ENCODE measurements around the gene PGAP3. TPM values are rescaled to one million over a fixed set of nuclear protein-coding genes. Genes with fewer than 3 reads are reported as not detected.
A peak's percentile ranks its signal among the peaks of the same experiment; 100 is the strongest.

Gene PGAP3
- total RNA-seq, 1 donor from 2014 or later, result 23.8 TPM

DNA sequence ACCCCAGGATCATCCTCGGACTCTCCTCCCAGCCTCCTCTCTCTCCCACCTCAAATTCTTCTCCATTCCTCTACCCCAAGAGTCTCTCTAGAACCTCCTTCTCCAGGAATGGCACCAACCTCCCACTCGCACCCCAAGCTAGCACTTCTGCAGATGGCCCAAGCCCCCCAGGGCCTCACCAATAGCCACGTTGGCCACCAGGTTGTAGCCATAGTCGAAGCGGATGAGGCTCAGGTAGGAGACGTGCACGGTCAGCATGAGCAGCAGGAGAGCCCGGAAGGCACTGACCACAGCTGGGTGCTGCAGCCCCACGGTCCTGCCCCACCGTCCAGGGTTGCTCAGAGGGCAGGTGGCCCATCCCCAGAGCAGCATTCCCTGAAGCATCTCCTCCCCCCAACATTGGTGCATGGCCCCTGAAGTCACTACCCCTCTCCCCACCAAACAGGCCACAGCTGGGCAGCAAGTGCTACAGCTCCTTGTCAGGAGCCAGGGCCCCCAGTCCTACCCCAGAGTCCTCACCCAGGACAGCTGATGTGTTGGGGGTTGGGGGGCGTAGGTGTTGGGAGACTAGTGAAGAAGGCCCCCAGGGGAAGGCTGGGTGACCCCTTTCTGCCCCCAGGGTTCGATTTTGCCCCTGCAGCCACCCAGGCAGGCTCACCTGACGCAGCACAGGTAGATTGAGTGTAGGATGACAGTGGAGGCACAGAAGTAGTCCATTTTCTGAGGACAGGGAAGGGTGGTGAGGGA, 14.3 kb downstream of the PGAP3 start:
- no peak for DNase-seq (ENCODE audit: low spot score)
- ATAC-seq, result no peak

DNA sequence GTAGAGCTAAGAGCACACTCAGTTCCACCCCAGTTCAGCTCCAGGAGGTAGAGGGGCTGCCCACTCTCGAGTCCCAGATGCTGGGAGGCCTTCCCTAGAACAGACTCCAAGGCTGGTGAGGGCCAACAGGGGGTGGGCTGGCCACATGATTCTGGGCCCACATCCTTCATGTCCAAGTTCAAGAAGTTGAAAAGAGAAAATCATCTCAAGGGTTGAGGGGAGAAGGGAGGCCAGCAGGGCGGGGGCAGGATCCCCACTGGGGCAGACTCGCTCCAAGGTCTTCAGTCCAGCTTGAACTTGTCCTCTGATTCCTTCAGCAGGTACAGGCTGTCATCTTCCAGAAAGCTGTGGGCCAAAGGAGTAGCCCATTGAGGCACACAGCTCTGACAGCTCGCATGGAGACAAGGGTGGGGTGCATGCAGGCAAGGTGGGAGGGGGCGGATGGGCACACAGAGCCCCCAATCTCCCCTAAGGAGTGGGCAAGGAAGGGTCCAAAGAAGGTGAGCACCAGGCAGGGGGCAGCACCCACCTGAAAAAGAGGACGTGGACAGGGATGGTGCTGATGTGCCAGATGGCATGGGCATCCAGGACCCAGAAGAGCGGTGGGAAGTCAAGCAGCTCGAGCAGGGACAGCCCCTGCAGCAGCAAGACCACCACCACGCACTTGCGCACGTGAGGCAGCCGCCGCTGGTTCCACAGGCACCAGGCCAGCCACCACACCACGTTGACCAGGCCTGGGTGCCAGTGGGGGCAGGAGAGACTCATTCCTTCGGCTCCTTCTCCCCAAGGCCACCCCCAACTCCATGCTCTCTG, 15.1 kb downstream of the PGAP3 start:
- no peak for DNase-seq (ENCODE audit: low spot score)
- ATAC-seq, result no peak

DNA sequence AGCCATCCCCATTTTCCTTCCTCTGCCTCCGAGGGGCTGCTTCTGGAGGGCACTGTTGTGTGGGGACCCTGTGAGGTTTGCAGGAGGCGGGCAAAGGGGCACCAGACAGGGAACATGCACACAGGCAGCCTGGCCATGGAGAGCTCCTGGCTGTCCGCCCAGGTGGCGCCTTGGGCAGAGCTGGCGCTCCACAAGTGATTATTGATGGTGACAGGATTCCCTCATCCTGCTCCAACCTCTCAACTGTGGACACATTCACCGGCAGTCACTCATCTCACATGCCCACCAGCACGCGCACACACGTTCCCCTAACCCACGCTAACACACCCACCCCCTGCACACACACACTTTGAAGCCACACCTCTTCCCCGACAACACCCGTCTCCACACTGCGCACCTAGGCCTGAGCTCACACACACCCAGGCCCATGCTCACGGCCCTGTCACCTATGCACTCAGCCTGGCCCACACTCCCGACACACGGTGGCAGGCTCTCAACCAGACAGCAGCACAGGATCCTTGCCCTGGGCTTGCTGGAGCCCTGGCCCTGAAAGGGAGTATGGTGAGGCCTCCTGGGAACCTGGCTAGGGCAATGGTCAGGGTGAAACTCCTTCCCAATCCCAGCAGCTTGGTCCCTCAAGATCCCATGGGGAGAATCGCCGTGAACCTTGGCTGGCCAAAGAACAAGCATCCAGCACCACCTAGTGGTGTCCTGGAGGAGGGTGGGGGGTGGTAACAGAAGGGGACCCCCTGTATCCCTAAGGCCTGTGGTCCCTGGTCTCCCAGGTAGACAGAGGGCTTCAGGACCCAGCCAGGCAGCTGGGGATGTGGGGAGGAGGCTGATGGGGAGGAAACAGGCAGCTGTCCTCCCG, 16.0 kb downstream of the PGAP3 start:
- DNase-seq (ENCODE audit: low spot score), result no peak
- ATAC-seq, result peak; percentile 68

DNA sequence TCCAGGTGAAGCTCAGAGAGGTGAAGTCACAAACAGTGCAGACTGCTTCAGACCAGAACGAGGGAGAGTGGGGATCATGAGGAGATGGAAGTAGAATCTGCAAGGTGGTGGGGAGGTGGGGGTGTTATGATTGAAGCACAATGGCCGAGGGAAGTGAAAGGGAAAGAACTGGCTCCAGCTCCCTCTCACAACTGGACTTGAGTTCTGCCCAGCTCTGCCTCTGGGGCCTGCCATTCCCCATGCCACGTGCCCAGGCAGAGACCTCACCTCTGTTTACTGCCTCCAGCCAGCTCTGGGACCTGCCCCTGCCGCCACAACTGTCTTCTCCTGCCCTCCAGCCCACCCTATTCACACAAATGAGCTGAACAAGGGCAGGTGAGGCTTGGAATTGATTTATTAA, 17.1 kb downstream of the PGAP3 start:
- no peak for ATAC-seq
- no peak for DNase-seq (ENCODE audit: low spot score)

DNA sequence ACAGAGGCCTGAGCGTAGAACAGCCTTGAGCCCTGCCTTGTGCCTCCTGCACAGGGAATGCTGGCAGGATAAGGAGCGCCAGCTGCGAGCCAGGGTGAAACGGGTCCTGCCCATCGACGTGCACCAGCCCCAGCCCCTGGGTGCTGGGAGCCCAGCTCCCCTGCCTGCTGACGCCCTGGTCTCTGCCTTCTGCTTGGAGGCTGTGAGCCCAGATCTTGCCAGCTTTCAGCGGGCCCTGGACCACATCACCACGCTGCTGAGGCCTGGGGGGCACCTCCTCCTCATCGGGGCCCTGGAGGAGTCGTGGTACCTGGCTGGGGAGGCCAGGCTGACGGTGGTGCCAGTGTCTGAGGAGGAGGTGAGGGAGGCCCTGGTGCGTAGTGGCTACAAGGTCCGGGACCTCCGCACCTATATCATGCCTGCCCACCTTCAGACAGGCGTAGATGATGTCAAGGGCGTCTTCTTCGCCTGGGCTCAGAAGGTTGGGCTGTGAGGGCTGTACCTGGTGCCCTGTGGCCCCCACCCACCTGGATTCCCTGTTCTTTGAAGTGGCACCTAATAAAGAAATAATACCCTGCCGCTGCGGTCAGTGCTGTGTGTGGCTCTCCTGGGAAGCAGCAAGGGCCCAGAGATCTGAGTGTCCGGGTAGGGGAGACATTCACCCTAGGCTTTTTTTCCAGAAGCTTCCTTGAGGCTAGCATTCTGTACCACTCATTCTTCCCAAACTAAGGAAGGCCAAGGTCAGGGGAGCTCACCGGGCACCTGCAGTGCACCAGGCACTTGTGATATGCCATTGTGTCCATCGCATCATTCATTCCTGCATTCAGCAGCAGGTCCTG, 17.7 kb downstream of the PGAP3 start:
- no peak for ATAC-seq
- no peak for DNase-seq (ENCODE audit: low spot score)

DNA sequence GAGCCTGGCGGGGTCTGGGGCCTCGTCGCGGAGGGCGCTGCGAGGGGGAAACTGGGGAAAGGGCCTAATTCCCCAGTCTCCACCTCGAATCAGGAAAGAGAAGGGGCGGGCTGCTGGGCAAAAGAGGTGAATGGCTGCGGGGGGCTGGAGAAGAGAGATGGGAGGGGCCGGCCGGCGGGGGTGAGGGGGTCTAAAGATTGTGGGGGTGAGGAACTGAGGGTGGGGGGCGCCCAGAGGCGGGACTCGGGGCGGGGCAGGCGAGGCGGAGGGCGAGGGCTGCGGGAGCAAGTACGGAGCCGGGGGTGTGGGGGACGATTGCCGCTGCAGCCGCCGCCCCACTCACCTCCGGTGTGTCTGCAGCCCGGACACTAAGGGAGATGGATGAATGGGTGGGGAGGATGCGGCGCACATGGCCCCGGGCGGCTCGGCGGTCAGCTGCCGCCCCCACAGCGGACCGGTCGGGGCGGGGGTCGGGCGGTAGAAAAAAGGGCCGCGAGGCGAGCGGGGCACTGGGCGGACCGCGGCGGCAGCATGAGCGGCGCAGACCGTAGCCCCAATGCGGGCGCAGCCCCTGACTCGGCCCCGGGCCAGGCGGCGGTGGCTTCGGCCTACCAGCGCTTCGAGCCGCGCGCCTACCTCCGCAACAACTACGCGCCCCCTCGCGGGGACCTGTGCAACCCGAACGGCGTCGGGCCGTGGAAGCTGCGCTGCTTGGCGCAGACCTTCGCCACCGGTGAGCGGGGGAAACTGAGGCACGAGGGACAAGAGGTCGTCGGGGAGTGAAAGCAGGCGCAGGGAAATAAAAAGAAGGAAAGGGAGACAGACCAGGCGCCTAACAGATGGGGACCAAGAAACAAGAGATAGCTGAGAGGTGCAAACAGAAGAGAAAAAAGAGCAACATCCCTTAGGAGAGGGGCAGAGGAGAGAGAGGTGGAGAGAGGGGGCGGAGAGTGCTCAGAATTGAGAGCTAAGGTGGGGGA, 19.6 kb downstream of the PGAP3 start, which contains the start of gene PNMT:
Gene PNMT, plus strand, starts transcription at position 509 of the 980 bp plus-strand sequence. Its CDS starts 23 bp downstream, at position 532.
- DNase-seq (ENCODE audit: low spot score), result peak; percentile 66
- peak; percentile 33 for ATAC-seq

DNA sequence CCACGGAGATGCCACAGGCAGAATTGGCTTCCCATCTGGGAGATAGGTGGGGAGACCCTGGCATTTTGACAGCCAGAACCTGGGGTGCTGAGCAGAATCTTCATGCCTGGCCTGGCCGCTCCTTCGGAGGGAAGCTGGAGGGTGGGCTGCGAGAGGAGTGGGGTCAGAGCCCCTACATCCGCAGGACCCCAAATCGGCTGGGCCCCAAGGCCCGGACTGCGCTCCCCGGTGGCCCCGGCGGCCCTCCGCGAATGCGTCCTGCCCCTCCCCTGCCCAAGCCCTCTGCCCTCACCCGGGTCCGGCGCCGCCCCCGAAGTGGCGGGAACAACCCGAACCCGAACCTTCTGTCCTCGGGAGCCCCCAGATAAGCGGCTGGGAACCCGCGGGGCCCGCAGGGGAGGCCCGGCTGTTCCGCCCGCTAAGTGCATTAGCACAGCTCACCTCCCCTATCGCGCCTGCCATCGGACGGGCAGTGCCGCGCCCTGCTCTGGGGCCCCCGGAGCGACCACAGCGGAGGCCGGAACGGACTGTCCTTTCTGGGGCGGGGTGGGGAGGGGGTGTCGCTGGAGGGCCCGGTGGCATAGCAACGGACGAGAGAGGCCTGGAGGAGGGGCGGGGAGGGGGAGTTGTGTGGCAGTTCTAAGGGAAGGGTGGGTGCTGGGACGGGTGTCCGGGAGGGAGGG, 20.5 kb downstream of the PGAP3 start:
- no peak for DNase-seq (ENCODE audit: low spot score)

DNA sequence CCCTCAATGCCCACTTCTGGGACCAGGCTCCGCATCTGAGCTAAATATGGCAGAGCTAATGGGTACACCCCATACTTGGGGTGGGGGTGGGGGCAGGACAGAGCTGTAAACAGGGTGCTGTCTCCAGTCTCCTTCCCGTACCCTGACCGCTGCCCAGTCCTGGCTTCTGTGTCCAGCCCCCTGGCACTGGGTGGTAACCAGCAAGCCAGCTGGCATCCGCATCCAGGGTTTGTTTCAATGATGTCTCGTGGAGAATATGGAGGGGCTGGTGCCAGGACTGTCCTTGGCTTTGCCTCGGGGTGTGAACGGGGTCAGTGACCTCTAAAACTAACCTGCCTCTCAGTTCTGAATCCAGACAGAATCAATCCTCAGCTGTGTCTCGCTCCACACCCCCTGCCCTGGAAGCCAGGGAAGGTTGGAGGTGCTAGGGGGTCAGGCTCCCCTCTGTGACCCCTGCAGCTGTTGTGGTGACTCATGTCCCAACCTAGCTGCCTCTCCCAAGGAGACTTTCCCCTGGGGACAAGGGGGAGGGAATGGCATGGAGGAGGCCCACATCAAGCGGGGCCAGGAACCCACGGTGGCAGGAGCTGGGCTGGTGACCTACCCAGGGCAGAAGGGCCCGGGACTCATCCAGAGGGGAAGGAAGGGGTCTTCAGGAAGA, 21.1 kb downstream of the PGAP3 start:
- ATAC-seq (peak; percentile 77), DNase-seq (ENCODE audit: low spot score) (peak; percentile 95)

More for the DNA sequence above, 20.5 kb downstream of the PGAP3 start:
- peak; percentile 11 for ATAC-seq

DNA sequence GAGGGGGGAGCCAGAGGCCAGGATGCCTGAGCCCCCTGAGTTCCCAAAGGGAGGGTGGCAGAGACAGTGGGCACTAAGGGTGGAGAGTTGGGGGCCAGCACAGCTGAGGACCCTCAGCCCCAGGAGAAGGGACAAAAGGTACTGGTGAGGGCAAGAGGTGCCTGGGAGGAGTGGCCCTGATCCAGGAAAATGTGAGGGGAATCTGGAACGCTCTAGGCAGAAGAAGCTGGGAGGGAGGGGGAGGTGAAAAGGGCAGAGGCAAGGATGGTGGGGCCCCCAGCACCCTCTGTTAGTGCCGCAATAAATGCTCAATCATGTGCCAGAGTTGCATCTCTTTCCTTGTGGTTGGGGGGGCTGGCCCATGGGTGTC, 21.6 kb downstream of the PGAP3 start:
- no peak for ATAC-seq
- DNase-seq (ENCODE audit: low spot score), result no peak

DNA sequence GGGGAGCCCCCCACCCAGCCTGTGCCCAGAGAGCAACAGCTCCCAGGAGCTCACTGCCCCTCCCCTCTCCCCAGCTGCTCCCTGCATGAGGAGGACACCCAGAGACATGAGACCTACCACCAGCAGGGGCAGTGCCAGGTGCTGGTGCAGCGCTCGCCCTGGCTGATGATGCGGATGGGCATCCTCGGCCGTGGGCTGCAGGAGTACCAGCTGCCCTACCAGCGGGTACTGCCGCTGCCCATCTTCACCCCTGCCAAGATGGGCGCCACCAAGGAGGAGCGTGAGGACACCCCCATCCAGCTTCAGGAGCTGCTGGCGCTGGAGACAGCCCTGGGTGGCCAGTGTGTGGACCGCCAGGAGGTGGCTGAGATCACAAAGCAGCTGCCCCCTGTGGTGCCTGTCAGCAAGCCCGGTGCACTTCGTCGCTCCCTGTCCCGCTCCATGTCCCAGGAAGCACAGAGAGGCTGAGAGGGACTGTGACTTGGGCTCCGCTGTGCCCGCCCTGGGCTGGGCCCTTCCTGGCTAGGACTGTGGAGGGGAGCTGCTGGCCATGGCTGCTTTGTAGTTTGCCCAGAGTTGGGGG, 22.1 kb downstream of the PGAP3 start:
- peak; percentile 11 for ATAC-seq
- no peak for DNase-seq (ENCODE audit: low spot score)

DNA sequence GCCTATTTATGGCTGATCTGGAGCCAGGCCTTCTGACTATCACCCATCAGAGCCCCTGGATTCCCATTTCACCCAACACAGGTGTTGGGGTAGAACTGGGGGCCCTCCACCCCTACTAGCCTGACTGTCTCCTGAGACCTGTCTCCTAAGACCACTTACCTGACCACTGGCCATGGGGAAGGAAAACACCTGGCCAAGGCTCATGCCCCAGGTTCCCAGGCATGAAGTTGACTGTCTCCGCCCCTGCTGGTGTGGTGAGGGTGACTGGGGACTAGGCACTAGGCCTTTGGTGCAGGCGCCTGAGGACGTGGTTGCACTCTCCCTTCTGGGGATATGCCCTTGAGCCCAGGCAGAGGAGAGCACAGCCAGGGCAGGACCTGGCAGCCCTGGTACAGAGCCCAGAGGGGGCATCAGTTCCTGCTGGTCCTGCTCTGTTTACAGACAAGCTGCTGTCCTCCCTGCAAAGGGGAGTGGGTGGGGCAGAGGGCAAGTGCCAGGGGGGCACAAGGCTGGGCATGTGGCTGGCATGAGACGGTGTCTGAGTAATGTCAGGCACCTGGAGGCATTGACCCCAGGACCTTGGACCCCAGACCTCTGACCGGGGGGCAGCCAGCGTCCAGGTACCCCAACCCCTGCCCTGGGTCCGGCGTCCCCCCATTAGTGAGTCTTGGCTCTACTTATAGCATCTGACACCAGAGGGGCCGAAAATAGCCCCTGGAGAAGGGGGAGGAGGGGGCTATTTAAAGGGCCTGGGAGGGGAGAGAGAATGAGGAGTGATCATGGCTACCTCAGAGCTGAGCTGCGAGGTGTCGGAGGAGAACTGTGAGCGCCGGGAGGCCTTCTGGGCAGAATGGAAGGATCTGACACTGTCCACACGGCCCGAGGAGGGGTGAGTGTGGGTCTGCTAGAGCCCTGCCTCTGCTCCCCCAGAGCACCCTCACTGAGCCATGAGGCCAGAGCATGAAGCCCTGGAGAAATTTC, 23.0 kb downstream of the PGAP3 start, which contains the start of gene TCAP:
Gene TCAP, plus strand, starts transcription at position 769 of the 981 bp plus-strand sequence. Its CDS starts 11 bp downstream, at position 780.
- no peak for DNase-seq (ENCODE audit: low spot score)
- ATAC-seq, result no peak

DNA sequence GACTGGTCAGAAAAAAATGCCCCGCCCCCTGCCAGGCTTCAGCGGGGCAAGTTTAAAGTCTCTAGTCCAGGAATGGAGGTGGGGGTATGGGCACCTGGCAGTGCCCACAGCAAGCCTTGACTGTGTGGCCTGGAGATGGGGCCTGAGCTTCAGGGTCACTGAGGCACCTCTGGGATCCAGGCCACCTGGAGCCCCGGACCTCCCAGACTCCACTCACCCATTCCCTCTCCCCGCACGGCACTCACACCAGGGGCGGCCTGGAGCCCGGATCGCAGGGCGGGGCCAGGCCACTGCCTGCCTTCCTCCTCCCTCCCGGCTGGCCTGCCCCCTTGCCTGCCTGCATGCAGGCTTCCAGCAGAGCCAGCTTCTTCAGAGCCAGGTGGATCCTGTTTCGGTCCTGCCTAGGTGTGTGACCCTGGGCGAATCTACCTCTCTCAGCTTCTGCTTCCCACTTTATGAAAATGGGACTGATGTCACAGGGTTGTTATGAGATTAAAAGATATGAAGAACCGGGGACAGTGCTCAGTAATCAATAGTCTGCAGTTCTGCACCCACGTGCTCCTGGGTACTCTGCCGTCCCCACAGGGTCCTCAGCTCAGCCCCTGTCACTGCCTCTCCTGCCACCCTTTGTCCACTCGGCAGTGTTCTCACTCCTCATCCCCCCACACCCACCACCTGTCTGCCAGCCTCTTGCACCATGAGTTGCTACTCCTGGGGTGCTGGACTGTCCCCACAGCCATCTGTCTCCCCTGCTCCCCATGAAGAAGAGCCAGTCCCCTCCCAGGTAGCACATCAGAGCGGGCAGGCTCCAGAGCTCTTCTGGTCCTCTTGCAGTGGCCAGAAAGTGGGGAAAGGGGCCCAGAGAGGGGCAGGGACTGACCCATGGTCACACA, 23.9 kb downstream of the PGAP3 start:
- ATAC-seq (peak; percentile 37), DNase-seq (ENCODE audit: low spot score) (peak; percentile 72)

DNA sequence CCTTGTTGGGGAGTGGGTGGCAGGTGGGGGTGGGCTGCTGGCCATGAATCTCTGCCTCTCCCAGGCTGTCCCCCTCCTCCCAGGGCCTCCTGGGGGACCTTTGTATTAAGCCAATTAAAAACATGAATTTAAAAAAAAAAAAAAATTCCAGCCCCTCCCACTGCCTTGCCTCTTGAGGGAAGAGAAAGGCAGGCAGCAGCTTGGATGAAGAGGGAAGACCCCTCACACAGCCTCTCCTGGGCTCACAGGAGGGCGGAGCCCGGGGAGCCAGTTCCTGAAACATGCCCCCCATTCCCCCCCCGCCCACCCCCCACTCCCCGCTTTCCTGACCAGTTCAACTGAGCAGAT, 24.5 kb downstream of the PGAP3 start:
- DNase-seq (ENCODE audit: low spot score) (no peak), ATAC-seq (no peak)

DNA sequence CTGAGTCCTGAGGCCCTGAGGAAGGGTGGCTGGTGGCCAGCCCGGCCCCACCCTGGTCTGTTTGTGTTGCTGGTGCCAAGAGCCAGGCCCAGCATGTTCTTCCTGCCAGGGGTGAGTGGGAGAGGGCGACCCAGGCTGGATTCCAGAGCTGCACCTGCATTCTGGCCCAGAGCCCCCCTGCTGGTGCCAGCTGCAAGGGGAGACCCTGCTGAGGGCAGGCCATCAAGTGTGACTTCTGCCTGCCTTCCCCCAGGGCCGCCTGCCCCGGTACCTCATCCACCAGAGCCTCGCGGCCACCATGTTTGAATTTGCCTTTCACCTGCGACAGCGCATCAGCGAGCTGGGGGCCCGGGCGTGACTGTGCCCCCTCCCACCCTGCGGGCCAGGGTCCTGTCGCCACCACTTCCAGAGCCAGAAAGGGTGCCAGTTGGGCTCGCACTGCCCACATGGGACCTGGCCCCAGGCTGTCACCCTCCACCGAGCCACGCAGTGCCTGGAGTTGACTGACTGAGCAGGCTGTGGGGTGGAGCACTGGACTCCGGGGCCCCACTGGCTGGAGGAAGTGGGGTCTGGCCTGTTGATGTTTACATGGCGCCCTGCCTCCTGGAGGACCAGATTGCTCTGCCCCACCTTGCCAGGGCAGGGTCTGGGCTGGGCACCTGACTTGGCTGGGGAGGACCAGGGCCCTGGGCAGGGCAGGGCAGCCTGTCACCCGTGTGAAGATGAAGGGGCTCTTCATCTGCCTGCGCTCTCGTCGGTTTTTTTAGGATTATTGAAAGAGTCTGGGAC, 25.1 kb downstream of the PGAP3 start:
- no peak for ATAC-seq

More for the DNA sequence above, 25.1 kb downstream of the PGAP3 start:
- no peak for DNase-seq (ENCODE audit: low spot score)

All from left lobe of liver (tissue), 2 donors.